A204.1 (cell line): ENCODE data around the gene ZCCHC24.

Source experiments
- FAIRE-seq: peaks from 2 replicates; lab custom pipeline; 2012; peaks lifted over from hg19 to GRCh38; lab: Jason Lieb, UNC

ZCCHC24 gene

GRCh38 chr10:79431428-79431827, 14.0 kb downstream of the ZCCHC24 start:
- FAIRE-seq = no peak

DNA sequence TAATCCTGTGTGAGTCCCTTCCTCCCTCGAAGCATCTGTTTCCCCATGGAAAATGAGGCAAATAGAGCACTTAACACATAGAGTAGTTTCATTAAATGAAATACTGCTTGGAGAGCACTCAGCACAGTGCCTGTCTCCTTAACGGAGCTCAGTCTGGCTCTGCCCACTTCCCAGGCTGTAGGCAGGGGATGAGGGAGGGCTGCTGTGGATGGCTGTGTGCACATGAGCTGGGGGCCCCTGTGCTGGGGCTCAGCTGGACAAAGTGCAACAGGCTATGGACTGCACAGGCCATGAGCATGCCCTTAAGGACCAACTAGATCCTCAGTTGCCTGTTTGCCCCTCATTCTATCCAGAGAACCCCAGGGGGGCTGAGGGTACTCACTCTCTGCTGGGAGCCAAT, 14.5 kb downstream of the ZCCHC24 start:
- no peak for FAIRE-seq

GRCh38 chr10:79430325-79430905, 15.0 kb downstream of the ZCCHC24 start:
- FAIRE-seq = no peak

GRCh38 chr10:79429751-79430150, 15.7 kb downstream of the ZCCHC24 start:
- no peak for FAIRE-seq

GRCh38 chr10:79427965-79428364, 17.5 kb downstream of the ZCCHC24 start:
- FAIRE-seq = no peak

DNA sequence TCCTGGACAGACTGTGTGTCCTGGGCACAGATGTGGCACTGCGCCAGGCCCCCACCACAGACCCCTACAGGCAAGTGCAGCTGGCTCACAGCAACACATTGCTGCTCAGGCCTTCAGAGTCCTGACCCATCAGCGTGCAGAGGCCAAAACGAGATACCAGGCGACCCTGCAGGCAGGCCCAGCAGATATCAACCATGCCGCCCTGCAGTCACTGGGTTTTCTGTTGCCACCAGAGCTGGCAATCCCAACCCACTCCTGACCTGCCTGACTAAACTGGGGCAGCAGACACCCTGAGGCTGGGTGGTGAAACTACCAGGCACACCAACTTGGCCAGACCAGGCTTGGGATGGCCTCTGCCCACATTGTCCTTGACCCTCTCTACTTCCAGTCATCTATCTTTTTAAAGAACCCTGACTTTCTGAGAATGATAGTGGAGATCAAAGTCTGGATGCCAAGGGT, 20.3 kb downstream of the ZCCHC24 start:
- no peak for FAIRE-seq

DNA sequence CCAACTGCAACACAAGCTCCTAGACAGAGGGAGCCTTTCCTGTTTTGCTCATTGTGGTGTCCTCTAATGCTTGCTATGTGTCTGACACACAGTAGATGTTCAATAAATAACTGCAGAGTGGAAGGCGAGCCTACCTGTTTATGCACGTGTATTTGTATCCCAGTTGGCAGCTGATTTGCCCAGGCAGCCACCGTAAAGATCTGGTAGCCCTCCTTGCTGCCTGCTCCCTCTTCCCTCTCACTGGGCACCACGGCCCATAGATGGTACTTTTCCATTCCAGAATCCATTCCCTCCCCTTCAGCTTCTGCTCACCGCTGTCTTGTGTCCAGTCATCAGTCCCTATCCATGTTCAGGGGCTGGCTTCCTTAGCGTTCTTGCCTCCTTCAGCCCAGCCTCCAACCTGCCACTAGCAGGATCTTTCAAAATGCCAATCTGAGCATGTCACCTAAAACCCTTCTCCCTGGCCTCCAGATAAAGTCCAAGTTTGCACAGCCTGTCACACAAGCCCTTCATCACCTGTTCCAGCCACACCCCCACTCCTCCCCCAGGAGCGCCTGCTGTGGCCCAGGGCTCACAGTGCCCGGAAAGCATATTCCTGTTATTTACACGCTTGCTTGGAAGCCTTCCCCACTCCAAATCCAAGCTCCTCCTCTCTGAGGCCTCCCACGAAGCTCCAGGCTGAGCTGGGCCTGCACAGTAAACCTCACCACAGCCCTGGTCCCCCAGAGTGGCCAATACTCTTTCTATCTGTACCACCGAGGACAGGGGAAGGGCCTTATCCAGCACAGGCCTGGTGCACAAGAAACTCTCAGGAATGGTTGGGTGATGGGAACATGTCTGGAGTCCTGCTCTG, 21.0 kb downstream of the ZCCHC24 start:
- FAIRE-seq = no peak

- FAIRE-seq = no peak
Observed at GRCh38 chr10:79422178-79422892, 23.1 kb downstream of the ZCCHC24 start.

- no peak for FAIRE-seq
Observed at GRCh38 chr10:79420974-79421688, 24.3 kb downstream of the ZCCHC24 start.

GRCh38 chr10:79418886-79419595, 26.4 kb downstream of the ZCCHC24 start:
- no peak for FAIRE-seq

- FAIRE-seq = no peak
Observed at GRCh38 chr10:79418274-79418673, 27.1 kb downstream of the ZCCHC24 start.

DNA sequence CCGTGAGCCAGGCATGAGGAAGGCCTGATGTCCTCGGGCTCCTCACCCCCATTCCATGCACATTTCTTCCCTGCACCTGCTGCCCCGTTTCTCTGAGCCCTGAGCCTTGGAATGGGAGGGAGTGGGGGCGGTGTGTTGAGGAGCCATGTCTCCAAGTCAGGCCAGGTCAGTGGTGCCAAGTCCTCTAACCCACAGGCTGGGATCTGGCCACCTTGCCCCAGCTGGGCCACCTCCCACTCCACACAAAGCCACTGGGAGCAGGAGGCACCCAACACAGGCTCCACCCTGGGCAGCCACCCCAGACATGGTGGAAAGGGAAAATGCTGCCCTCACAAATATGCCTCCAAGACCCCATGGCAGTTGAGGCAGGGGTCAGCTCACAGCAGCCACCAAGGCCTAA, 27.7 kb downstream of the ZCCHC24 start:
- no peak for FAIRE-seq

GRCh38 chr10:79417266-79417665, 28.2 kb downstream of the ZCCHC24 start:
- no peak for FAIRE-seq

DNA sequence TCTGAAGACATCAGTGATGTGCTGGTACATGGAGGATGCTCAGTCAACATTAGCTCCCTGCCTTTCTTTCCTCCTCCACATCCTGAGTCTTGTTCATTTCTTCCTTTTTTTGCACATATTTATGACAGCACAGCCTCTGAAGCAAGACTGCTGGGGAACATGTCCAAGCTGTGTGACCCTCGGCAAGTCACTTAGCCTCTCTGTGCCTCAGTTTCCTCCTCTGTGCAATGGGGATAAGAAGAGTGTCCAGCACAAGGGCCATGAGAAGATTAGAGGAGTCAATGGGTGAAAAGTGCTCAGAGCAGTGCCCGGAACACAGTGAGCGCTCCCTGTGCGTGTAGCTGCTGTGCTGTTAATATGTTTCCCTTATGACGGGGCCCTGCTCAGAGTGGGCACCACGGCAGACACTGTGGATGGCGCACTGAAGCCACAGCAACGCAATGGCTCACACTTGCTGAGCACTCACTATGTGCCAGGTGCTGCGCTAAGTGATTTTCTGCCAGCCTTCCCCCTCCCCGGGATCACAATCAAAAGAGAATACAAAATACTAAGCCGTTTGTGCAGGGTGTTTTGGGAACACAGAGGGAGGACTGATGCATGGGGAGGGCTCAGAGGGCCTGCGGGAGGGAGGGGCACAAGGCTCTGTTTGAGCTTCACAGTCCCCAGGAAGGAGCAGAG, 28.7 kb downstream of the ZCCHC24 start:
- no peak for FAIRE-seq

- no peak for FAIRE-seq
Observed at GRCh38 chr10:79415736-79416577, 29.5 kb downstream of the ZCCHC24 start.

DNA sequence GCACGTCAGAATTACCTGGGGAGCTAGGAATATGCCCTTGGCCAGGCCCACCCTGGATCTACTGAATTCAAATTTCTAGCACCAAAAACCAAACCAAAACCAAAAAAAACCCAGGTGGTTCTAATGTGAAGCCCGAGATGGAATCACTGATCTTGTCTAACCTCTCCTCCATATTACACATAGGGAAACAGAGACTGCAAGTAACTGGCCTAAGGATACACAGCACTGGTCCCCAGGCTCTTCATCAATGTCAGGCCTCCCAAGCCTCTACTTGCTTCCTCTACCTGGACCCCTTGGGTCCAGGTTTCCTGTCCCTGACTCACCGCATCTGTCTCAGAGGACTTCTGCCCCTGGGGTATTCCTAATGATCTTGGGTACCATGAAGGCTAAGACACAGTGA, 30.7 kb downstream of the ZCCHC24 start:
- FAIRE-seq = no peak

- FAIRE-seq = no peak
Observed at GRCh38 chr10:79413196-79413595, 32.2 kb downstream of the ZCCHC24 start.

DNA sequence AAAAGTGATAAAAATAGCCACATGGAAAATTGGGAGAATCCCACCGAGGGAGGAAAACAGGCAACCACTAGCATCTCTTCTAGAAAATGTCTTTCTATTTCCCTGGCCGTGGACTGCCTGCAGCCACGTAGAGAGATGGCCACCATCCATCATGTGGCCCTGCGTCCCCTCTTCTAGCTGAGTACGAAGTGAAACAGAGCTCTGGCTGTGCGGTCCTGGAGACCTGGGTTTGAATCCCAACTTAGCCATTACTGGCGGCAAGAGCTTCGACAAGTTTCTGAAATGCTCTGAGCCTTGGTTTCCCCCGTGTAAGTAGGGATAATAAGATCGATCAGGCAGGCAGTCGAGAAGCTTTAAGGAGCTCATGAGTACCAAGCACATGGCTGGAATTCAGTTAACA, 32.9 kb downstream of the ZCCHC24 start:
- FAIRE-seq = no peak

GRCh38 chr10:79411546-79412495, 33.6 kb downstream of the ZCCHC24 start:
- no peak for FAIRE-seq
